HepG2 (cell line): ENCODE measurements around the gene RIPOR1. TPM values are rescaled to one million over a fixed set of nuclear protein-coding genes. Genes with fewer than 3 reads are reported as not detected.

Source experiments
- DR1 ChIP-seq: sonication (generic); formaldehyde crosslinking; IDR thresholded peaks from 2 replicates; pipeline ENCODE4 v1.8.0; 2021; ENCODE audit warnings: mild to moderate bottlenecking, missing genetic modification reagents, inconsistent platforms
- IKZF4 ChIP-seq: sonication (generic); formaldehyde crosslinking; IDR thresholded peaks from 2 replicates; pipeline ENCODE4 v1.5.1; 2020; ENCODE audit warnings: borderline replicate concordance, mild to moderate bottlenecking, low read depth, missing genetic modification reagents; ENCODE audit errors: not compliant biosample characterization
- NR3C1 ChIP-seq: sonication (generic); formaldehyde crosslinking; IDR thresholded peaks from 2 replicates; pipeline ENCODE4 v1.4.0; 2020; ENCODE audit warnings: missing genetic modification reagents
- SNRNP70 ChIP-seq: fragments of 200-400 bp; formaldehyde crosslinking; IDR thresholded peaks from 2 replicates; pipeline ENCODE4 v1.6.1; 2017; ENCODE audit warnings: mild to moderate bottlenecking, low read depth, low read length, moderate library complexity
- TOE1 ChIP-seq: sonication (generic); formaldehyde crosslinking; IDR thresholded peaks from 2 replicates; pipeline ENCODE4 v1.4.0; 2020; ENCODE audit warnings: mild to moderate bottlenecking, missing genetic modification reagents
- ZBTB40 ChIP-seq, 2 experiments: fragments of 450-650 bp in 1 of 2; sonication (generic) in 1 of 2; formaldehyde crosslinking in 1 of 2; IDR thresholded peaks; 2 replicates each; pipeline versions ENCODE4 v1.6.1 to v1.8.0; 2016 to 2022; ENCODE audit warnings: antibody characterized with exemption in 1 of 2, mild to moderate bottlenecking in 1 of 2, missing genetic modification reagents in 1 of 2
- ZNF382 ChIP-seq: sonication (generic); formaldehyde crosslinking; IDR thresholded peaks from 2 replicates; pipeline ENCODE4 v1.5.0; 2020; ENCODE audit warnings: missing genetic modification reagents, mild to moderate bottlenecking, borderline replicate concordance
- ZNF407 ChIP-seq: sonication (generic); formaldehyde crosslinking; IDR thresholded peaks from one replicate; pipeline ENCODE4 v1.5.1; 2020; ENCODE audit warnings: mild to moderate bottlenecking, missing genetic modification reagents; ENCODE audit errors: not compliant biosample characterization
- ZNF75D ChIP-seq: sonication (generic); formaldehyde crosslinking; IDR thresholded peaks from 2 replicates; pipeline ENCODE4 v1.8.1; 2023; ENCODE audit warnings: missing genetic modification reagents, mild to moderate bottlenecking, borderline replicate concordance
- ZSCAN31 ChIP-seq: sonication (generic); formaldehyde crosslinking; IDR thresholded peaks from 2 replicates; pipeline ENCODE4 v1.5.0; 2020; ENCODE audit warnings: low read depth, mild to moderate bottlenecking, missing genetic modification reagents
- polyA plus RNA-seq, 8 experiments: library from polyadenylated mRNA; depleted of rRNA in 3 of 8; stranded (reverse) in 7 of 8; unstranded in 1 of 8; fragments of >200 nt; fragmentation: Illumina TruSeq in 4 of 8; extraction: Trizol in 4 of 8; gene quantifications; 2 replicates each; pipeline versions ENCODE4 v1.2.1 to v1.2.3, GENCODE V29; 2011 to 2016; ENCODE audit warnings: low read depth in 4 of 8, missing spikeins in 1 of 8, mixed read lengths in 1 of 8; ENCODE audit not compliant: insufficient read depth in 1 of 8
- total RNA-seq, 5 experiments: library from RNA; depleted of rRNA; stranded (reverse); fragments of >200 nt; fragmentation: Illumina TruSeq; extraction: Trizol; gene quantifications; 2 replicates each; pipeline ENCODE4 v1.2.3, GENCODE V29; 2016; ENCODE audit warnings: low read depth in 1 of 5

RIPOR1 gene
- total and polyA plus RNA-seq, 2 of the 13 experiments (the other 11 are each of a cell fraction or from before 2014, with no cell fraction given) = 4.6 to 8.1 TPM

GRCh38 chr16:67562918-67563707 lies 34.5 kb downstream of the RIPOR1 start (continued):
- TF ChIP-seq SNRNP70 = no peak
- no peak for TF ChIP-seq DR1 (CRISPR knock-in tag)
- no peak for TF ChIP-seq NR3C1
- peak; percentile 88 for TF ChIP-seq ZNF407 (CRISPR knock-in tag)
- no peak for TF ChIP-seq ZBTB40 (IDR thresholded peaks at IDR 0.05)
- peak; percentile 76 for TF ChIP-seq ZBTB40 (CRISPR knock-in tag; IDR thresholded peaks at IDR 0.05)
- no peak for TF ChIP-seq IKZF4 (CRISPR knock-in tag)
- no peak for TF ChIP-seq TOE1 (CRISPR knock-in tag)
- TF ChIP-seq ZSCAN31 (CRISPR knock-in tag) = peak; percentile 75; the same call in 1 of the 2 replicates
- no peak for TF ChIP-seq ZNF75D (CRISPR knock-in tag)
- TF ChIP-seq ZNF382 (CRISPR knock-in tag) = no peak
